Measurements from ENCODE around the gene ANXA11.

GRCh38 chr10:80200687-80201086, 4.7 kb downstream of the ANXA11 start:
- TF ChIP-seq POLR2A (IDR thresholded peaks at IDR 0.05) (no peak), POLR2AphosphoS5 (IDR thresholded peaks at IDR 0.05) (no peak)

Data from breast epithelium (tissue), 3 donors.